TTC549 (cell line): ENCODE data around the gene FAM13C.
"Not testable (repeated sequence)": the region's sequence is repeated elsewhere in the genome, so short reads cannot be mapped to it uniquely, and the experiment has no call there.

Experiments
- FAIRE-seq: peaks from 2 replicates; lab custom pipeline; 2012; peaks lifted over from hg19 to GRCh38; lab: Jason Lieb, UNC

The FAM13C gene

GRCh38 chr10:59273445-59273844 lies 88.9 kb downstream of the FAM13C start:
- FAIRE-seq = no peak

GRCh38 chr10:59272061-59272460 lies 90.3 kb downstream of the FAM13C start:
- no peak for FAIRE-seq

- FAIRE-seq = no peak
Observed at GRCh38 chr10:59271160-59271559, 91.2 kb downstream of the FAM13C start.

GRCh38 chr10:59270492-59270891 lies 91.9 kb downstream of the FAM13C start:
- FAIRE-seq = no peak

- FAIRE-seq = no peak
Observed at GRCh38 chr10:59269651-59270050, 92.7 kb downstream of the FAM13C start.

- FAIRE-seq = no peak
Observed at GRCh38 chr10:59268460-59268859, 93.9 kb downstream of the FAM13C start.

- FAIRE-seq = no peak
Observed at GRCh38 chr10:59266321-59266720, 96.0 kb downstream of the FAM13C start.

GRCh38 chr10:59265141-59265540 lies 97.2 kb downstream of the FAM13C start:
- FAIRE-seq = no peak

GRCh38 chr10:59258890-59259289 lies 103.5 kb downstream of the FAM13C start:
- no peak for FAIRE-seq

GRCh38 chr10:59257224-59257623 lies 105.1 kb downstream of the FAM13C start:
- FAIRE-seq = no peak

GRCh38 chr10:59255463-59255862 lies 106.9 kb downstream of the FAM13C start:
- FAIRE-seq = no peak

GRCh38 chr10:59252491-59252890 lies 109.9 kb downstream of the FAM13C start:
- FAIRE-seq = no peak

GRCh38 chr10:59245686-59246085 lies 116.7 kb downstream of the FAM13C start:
- FAIRE-seq = no peak

- no peak for FAIRE-seq
Observed at GRCh38 chr10:59244871-59245270, 117.5 kb downstream of the FAM13C start.

GRCh38 chr10:59243611-59244195 lies 118.6 kb downstream of the FAM13C start:
- no peak for FAIRE-seq

GRCh38 chr10:59242991-59243390 lies 119.4 kb downstream of the FAM13C start:
- no peak for FAIRE-seq

GRCh38 chr10:59242057-59242456 lies 120.3 kb downstream of the FAM13C start:
- FAIRE-seq = no peak

- peak; percentile 43 for FAIRE-seq
Observed at GRCh38 chr10:59240582-59241183, 121.7 kb downstream of the FAM13C start.

- not testable (repeated sequence) for FAIRE-seq
Observed at GRCh38 chr10:59239108-59239507, 123.2 kb downstream of the FAM13C start.

- no peak for FAIRE-seq
Observed at GRCh38 chr10:59237775-59238174, 124.6 kb downstream of the FAM13C start.

GRCh38 chr10:59236064-59236697 lies 126.2 kb downstream of the FAM13C start:
- no peak for FAIRE-seq

GRCh38 chr10:59234816-59235429 lies 127.4 kb downstream of the FAM13C start:
- FAIRE-seq = peak; percentile 19

- no peak for FAIRE-seq
Observed at GRCh38 chr10:59234194-59234593, 128.2 kb downstream of the FAM13C start.
